Measurements from ENCODE around the gene FGF8. TPM values are rescaled to one million over a fixed set of nuclear protein-coding genes. Genes with fewer than 3 reads are reported as not detected.
A peak's percentile ranks its signal among the peaks of the same experiment; 100 is the strongest.

FGF8 gene
- total RNA-seq, 1 donor from 2014 or later: not detected

DNA sequence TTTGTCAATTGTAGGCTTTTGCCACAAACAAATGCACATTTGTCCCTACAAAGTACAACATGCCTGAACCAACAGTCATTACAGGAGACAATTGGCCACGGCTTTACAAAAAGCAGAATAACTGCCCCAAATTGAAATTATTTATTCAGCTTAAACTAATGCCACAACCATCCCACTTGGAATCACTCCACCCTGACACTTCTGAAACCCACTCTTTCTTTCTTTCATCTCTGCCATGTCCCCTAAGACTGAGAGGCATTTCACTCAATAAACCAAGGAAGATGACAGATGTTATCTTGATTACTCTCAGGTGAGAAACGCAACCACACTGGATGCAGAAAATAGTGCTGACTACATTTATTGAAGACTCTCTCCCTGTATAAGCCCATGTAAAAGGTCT lies 9.9 kb upstream of the FGF8 start:
- Histone ChIP-seq H3K4me1 (peaks cover 8 to 17% of the 10 kb centered on the region in 2 donors), H3K9me3 (no peaks in the 10 kb centered on the region), H3K36me3 (peaks cover 58 to 67% of the 10 kb centered on the region in 2 donors), H3K27ac (no peak overlapping the region), H3K27me3 (no peaks in the 10 kb centered on the region), H3K4me3 (no peak overlapping the region)
- intact Hi-C loops (cut with DNase I): no loop called here
- DNase-seq (ENCODE audit: low spot score in 2 of 2): no peak
- TF ChIP-seq, protein P1, sequence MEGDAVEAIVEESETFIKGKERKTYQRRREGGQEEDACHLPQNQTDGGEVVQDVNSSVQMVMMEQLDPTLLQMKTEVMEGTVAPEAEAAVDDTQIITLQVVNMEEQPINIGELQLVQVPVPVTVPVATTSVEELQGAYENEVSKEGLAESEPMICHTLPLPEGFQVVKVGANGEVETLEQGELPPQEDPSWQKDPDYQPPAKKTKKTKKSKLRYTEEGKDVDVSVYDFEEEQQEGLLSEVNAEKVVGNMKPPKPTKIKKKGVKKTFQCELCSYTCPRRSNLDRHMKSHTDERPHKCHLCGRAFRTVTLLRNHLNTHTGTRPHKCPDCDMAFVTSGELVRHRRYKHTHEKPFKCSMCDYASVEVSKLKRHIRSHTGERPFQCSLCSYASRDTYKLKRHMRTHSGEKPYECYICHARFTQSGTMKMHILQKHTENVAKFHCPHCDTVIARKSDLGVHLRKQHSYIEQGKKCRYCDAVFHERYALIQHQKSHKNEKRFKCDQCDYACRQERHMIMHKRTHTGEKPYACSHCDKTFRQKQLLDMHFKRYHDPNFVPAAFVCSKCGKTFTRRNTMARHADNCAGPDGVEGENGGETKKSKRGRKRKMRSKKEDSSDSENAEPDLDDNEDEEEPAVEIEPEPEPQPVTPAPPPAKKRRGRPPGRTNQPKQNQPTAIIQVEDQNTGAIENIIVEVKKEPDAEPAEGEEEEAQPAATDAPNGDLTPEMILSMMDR (IDR thresholded peaks at IDR 0.05): no peak

DNA sequence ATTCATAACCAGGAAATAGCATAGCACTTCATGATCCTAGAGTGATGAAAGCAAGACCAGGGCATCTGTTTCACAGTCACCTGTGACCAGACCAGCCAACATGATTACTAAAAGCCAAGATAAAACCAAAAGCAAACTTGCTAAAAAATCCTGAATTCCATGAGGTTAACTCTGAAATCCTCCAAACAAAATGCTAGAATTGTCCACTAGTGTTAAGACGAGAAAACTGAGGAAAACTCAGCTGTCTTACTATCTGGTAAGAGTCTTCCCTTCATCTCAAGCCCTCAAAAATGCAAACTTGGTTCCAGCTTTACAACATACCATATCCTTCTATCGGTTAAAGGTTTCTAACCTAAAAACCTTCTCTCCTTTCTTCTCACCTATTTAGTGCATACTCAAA lies 8.6 kb upstream of the FGF8 start:
- DNase-seq (ENCODE audit: low spot score in 2 of 2): no peak
- TF ChIP-seq, protein P1 (IDR thresholded peaks at IDR 0.05): no peak
- intact Hi-C loops (cut with DNase I): loop anchor here (5.0 kb wide), 1 partner anchor 572 kb away; no protein-coding TSS in a partner anchor
- Histone ChIP-seq H3K9me3 (no peaks in the 10 kb centered on the region), H3K36me3 (peaks cover 47 to 55% of the 10 kb centered on the region in 2 donors), H3K4me1 (peaks cover 13 to 24% of the 10 kb centered on the region in 2 donors), H3K27me3 (no peaks in the 10 kb centered on the region), H3K27ac (no peak overlapping the region), H3K4me3 (no peak overlapping the region)

GRCh38 chr10:101783736-101784118 lies 7.8 kb upstream of the FGF8 start:
- no peaks in the 10 kb centered on the region for H3K27me3 ChIP-seq
- H3K9me3 ChIP-seq: no peaks in the 10 kb centered on the region
- peak overlapping the region; percentile 28 to 65 for H3K27ac ChIP-seq
- peaks cover 17 to 30% of the 10 kb centered on the region in 2 donors for H3K4me1 ChIP-seq
- intact Hi-C loops (cut with DNase I): loop anchor here (5.0 kb wide), 1 partner anchor 571 kb away; no protein-coding TSS in a partner anchor
- TF ChIP-seq, protein P1 (IDR thresholded peaks at IDR 0.05): no peak
- peak in 1 of 2 donors; percentile 37 for DNase-seq (ENCODE audit: low spot score in 2 of 2)
- H3K4me3 ChIP-seq: peak overlapping the region; percentile 73 to 83
- peaks cover 40 to 46% of the 10 kb centered on the region in 2 donors for H3K36me3 ChIP-seq

DNA sequence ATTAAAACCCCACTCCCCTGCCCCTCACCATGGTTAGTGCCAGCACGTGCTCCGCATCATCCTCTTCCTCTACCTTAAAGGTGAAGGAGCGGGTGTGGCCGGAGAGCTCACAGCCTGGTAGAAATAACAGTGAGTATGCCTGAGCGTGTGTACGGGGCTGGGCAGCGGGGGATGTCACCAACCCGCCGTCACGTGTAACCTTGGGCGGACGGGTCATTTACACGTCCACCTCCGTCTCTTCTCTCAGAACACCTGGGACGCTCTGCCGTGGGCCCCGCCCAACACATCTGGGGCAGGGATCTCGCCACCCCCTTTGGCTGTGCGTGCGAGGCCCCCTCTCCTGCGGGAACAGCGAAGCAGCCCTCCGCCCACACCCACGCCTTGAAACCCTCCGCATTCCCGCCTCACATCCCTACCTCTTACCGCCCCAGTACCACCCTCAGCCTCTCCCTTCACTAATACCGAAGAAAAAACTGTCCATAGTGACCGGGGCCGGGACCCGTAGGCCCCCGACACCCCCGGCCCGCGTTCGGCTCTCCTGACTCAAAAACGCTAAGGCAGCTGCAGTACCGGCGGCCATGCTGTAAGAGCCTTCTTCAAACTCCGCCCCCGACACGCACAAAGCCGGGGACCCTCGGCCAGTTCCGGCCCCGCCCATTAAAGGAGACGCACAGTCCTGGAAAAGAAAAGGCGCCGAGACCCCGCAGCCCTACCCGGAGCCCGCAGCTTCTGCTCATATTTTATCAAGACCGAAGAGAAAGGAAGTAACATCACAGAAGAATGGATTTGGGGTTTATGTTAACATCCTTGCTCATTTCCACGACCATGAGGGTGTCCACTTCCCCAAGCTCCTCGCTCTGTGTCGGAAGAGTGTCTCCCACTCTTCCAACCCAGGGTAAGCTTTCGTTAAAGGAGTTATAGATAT lies 7.2 kb upstream of the FGF8 start, which contains the start of gene NPM3:
NPM3 (minus strand) TSS at position 636 of the 925 bp plus-strand sequence; CDS start at position 580, 56 bp downstream.
- Histone ChIP-seq H3K27ac (peak within 1 kb of the TSS; percentile 28 to 65), H3K36me3 (peaks cover 34 to 40% of the 10 kb centered on the region in 2 donors), H3K9me3 (no peaks in the 10 kb centered on the region), H3K4me3 (peak within 1 kb of the TSS; percentile 73 to 83), H3K27me3 (no peaks in the 10 kb centered on the region), H3K4me1 (peaks cover 17 to 30% of the 10 kb centered on the region in 2 donors)
- TF ChIP-seq, protein P1 (IDR thresholded peaks at IDR 0.05): no peak
- intact Hi-C loops (cut with DNase I): loop anchor here (5.0 kb wide), 1 partner anchor 571 kb away; no protein-coding TSS in a partner anchor
- DNase-seq (ENCODE audit: low spot score in 2 of 2): peak; percentile 47 to 89

- TF ChIP-seq, protein P1 (IDR thresholded peaks at IDR 0.05): no peak
- Histone ChIP-seq H3K36me3 (peaks cover 27 to 31% of the 10 kb centered on the region in 2 donors), H3K4me3 (peak overlapping the region; percentile 73 to 83), H3K4me1 (peaks cover 17 to 30% of the 10 kb centered on the region in 2 donors), H3K27me3 (no peaks in the 10 kb centered on the region), H3K9me3 (no peaks in the 10 kb centered on the region), H3K27ac (no peak overlapping the region)
- peak in 1 of 2 donors; percentile 61 for DNase-seq (ENCODE audit: low spot score in 2 of 2)
- intact Hi-C loops (cut with DNase I): loop anchor here (2.0 to 5.0 kb wide), 2 partner anchors 179 to 570 kb away; no protein-coding TSS in a partner anchor
These were observed 6.3 kb upstream of the FGF8 start for GRCh38 chr10:101781984-101782810.
